Activated CD4-positive, alpha-beta memory T cell treated with anti-CD3 and anti-CD28 coated beads, Interleukin-2, amount 10 ng/mL, durations not matched to agents 7 days and 5 days (primary cell): ENCODE data around the gene DRD4. TPM values are rescaled to one million over a fixed set of nuclear protein-coding genes. Genes with fewer than 3 reads are reported as not detected.

Source experiments
- CTCF ChIA-PET: fragments of 350-600 bp; sonication (Branson Sonifier 250); formaldehyde crosslinking; loops from one replicate; lab custom pipeline; 2021; ENCODE audit warnings: antibody characterized with exemption, inconsistent platforms; lab: Charles Lee
- POLR2A ChIA-PET: fragments of 350-600 bp; sonication (Branson Sonifier 250); formaldehyde crosslinking; loops from one replicate; lab custom pipeline; 2021; ENCODE audit warnings: antibody characterized with exemption; lab: Charles Lee
- DNase-seq: peaks from one replicate; pipeline ENCODE4 v3.0.0-alpha.2; 2020
- H3K27ac Mint-ChIP-seq: one replicate; pipeline ENCODE4 v1.8.0; 2021; ENCODE audit warnings: mild to moderate bottlenecking, mixed read lengths
- H3K27me3 Mint-ChIP-seq: one replicate; pipeline ENCODE4 v1.8.0; 2021; ENCODE audit warnings: mixed read lengths
- H3K36me3 Mint-ChIP-seq: one replicate; pipeline ENCODE4 v1.8.0; 2021; ENCODE audit warnings: low read depth, mixed read lengths
- H3K4me1 Mint-ChIP-seq: one replicate; pipeline ENCODE4 v1.8.0; 2021; ENCODE audit warnings: mixed read lengths
- H3K4me3 Mint-ChIP-seq: one replicate; pipeline ENCODE4 v1.8.0; 2021; ENCODE audit warnings: mild to moderate bottlenecking, mixed read lengths
- H3K9me3 Mint-ChIP-seq: one replicate; pipeline ENCODE4 v1.8.0; 2021; ENCODE audit warnings: mixed read lengths
- total RNA-seq, 2 experiments: library from RNA; stranded (reverse); gene quantifications; one replicate each; pipeline ENCODE4 v1.2.3, GENCODE V29; 2021

Gene DRD4
- under 1 TPM; 0.18 to 0.20 TPM for total RNA-seq

DNA sequence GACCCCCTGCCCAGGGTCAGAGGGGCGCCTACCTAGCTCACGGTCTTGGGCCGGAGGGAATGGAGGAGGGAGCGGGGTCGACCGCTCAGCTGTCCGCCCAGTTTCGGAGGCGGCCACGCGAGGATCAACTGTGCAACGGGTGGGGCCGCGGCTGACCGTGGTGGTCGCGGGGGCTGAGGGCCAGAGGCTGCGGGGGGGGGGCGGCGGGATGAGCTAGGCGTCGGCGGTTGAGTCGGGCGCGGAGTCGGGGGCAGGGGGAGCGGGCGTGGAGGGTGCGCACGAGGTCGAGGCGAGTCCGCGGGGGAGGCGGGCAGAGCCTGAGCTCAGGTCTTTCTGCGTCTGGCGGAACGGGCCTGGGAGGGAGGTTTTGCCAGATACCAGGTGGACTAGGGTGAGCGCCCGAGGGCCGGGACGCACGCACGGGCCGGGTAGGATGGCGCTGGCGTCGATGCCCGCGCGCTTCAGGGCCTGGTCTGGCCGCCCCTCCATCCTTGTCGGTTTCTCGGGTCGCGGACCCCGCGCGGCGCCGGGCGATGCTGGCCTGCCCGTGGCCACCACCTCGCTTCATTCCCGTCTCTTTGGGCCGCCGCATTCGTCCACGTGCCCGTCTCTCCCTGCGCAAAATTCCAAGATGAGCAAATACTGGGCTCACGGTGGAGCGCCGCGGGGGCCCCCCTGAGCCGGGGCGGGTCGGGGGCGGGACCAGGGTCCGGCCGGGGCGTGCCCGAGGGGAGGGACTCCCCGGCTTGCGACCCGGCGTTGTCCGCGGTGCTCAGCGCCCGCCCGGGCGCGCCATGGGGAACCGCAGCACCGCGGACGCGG lies at the start of gene DRD4:
Gene DRD4, plus strand, starts transcription at position 759 of the 822 bp plus-strand sequence. Its CDS starts 36 bp downstream, at position 795.
- DNase-seq: no peak
- H3K4me1 Mint-ChIP-seq: peaks cover 2% of the 10 kb centered on the region
- no peaks in the 10 kb centered on the region for H3K9me3 Mint-ChIP-seq
- H3K27ac Mint-ChIP-seq: peak within 1 kb of the TSS; percentile 31
- CTCF ChIA-PET: no interaction called here
- peaks cover under 1% of the 10 kb centered on the region for H3K36me3 Mint-ChIP-seq
- H3K4me3 Mint-ChIP-seq: no peak within 1 kb of the TSS
- POLR2A ChIA-PET: no interaction called here
- peaks cover 29% of the 10 kb centered on the region for H3K27me3 Mint-ChIP-seq

DNA sequence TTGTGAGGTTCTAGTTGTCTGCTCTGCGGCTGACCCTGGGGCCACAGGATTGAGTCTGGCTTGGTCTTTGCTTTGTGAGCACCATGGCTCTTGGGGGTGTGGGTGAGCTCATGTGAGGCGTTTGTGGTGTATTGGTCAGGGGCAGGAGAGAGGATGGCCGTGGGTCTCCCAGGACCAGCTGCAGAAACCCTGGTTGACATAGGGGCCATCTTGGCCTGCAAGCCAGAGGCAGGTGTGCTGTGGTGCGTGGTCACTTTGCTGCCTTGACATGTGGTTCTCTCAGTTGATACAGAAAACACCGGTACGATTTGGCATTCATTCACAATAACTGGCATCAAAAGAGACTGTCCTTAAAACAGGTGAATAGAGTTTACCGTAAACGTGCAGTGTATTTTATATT lies 49.5 kb upstream of the DRD4 start:
- Mint-ChIP-seq H3K4me3 (peak overlapping the region; percentile 65), H3K27ac (peak overlapping the region; percentile 99), H3K4me1 (peaks cover 31% of the 10 kb centered on the region), H3K9me3 (no peaks in the 10 kb centered on the region), H3K36me3 (peaks cover 62% of the 10 kb centered on the region), H3K27me3 (no peaks in the 10 kb centered on the region)
- DNase-seq: no peak
- ChIA-PET POLR2A (interaction anchor here (0.9 to 2.4 kb wide), 12 partner anchors 9 to 319 kb away, joined by 3 to 9 read pairs (median 6); partner anchors contain the start of genes DEAF1, IRF7, PHRF1 and TMEM80), CTCF (interaction anchor here (0.6 to 1.5 kb wide), 4 partner anchors 12 to 138 kb away, joined by 3 to 7 read pairs (median 4); no protein-coding TSS in a partner anchor)

- Mint-ChIP-seq H3K4me3 (peak overlapping the region; percentile 65), H3K27ac (peak overlapping the region; percentile 99), H3K27me3 (no peaks in the 10 kb centered on the region), H3K9me3 (no peaks in the 10 kb centered on the region), H3K36me3 (peaks cover 62% of the 10 kb centered on the region), H3K4me1 (peaks cover 31% of the 10 kb centered on the region)
- CTCF ChIA-PET: interaction anchor here (0.6 to 1.5 kb wide), 4 partner anchors 12 to 138 kb away, joined by 3 to 7 read pairs (median 4); no protein-coding TSS in a partner anchor
- POLR2A ChIA-PET: interaction anchor here (0.9 to 2.4 kb wide), 12 partner anchors 10 to 319 kb away, joined by 3 to 9 read pairs (median 6); partner anchors contain the start of genes DEAF1, IRF7, PHRF1 and TMEM80
- DNase-seq: peak; percentile 73
Observed at GRCh38 chr11:587978-588380, 49.1 kb upstream of the DRD4 start.

DNA sequence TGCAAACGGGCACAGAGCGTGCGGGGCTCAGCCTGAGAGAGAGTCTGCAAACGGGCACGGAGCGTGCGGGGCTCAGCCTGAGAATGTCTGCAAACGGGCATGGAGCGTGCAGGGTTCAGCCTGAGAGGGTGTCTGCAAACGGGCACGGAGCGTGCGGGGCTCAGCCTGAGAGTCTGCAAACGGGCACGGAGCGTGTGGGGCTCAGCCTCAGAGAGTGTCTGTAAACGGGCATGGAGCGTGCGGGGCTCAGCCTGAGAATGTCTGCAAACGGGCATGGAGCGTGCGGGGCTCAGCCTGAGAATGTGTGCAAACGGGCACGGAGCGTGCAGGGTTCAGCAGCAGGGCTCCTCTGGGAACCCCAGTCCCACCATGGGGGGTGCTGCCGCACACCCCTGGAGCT lies 47.3 kb upstream of the DRD4 start:
- Mint-ChIP-seq H3K27ac (peak overlapping the region; percentile 99), H3K4me3 (no peak overlapping the region), H3K4me1 (peaks cover 34% of the 10 kb centered on the region), H3K27me3 (no peaks in the 10 kb centered on the region), H3K9me3 (no peaks in the 10 kb centered on the region), H3K36me3 (peaks cover 69% of the 10 kb centered on the region)
- CTCF ChIA-PET: no interaction called here
- POLR2A ChIA-PET: interaction anchor here (1.2 to 1.5 kb wide), 2 partner anchors 25 to 136 kb away, joined by 3 to 4 read pairs; no protein-coding TSS in a partner anchor
- DNase-seq: no peak

DNA sequence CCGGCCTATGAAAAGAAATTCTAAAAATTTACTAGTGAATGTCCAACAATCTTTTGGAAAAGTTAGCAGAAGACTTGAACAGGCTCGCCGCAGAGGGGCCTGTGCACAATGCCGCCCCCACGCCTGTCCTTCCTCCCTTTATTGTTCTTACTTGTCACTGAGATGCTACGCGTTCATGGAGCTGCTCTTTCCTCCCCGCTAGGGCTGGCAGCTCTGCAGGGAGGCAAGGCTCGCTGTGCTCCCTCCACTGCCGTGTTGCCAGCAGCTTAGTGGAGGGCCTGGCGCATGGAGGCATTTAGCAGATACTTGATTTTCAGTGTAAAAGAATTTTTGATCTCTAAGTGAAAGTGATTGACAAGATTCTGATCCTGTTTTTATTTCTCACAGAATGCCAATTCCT lies 46.1 kb upstream of the DRD4 start:
- Mint-ChIP-seq H3K4me1 (peaks cover 42% of the 10 kb centered on the region), H3K27me3 (no peaks in the 10 kb centered on the region), H3K27ac (peak overlapping the region; percentile 16), H3K9me3 (no peaks in the 10 kb centered on the region), H3K4me3 (no peak overlapping the region), H3K36me3 (peaks cover 72% of the 10 kb centered on the region)
- no peak for DNase-seq
- CTCF ChIA-PET: interaction anchor here (0.7 kb wide), 2 partner anchors 7 to 15 kb away, joined by 3 to 4 read pairs; partner anchors contain the start of gene PHRF1
- POLR2A ChIA-PET: interaction anchor here (0.8 kb wide), 1 partner anchor 13 kb away, joined by 3 read pairs; no protein-coding TSS in a partner anchor

DNA sequence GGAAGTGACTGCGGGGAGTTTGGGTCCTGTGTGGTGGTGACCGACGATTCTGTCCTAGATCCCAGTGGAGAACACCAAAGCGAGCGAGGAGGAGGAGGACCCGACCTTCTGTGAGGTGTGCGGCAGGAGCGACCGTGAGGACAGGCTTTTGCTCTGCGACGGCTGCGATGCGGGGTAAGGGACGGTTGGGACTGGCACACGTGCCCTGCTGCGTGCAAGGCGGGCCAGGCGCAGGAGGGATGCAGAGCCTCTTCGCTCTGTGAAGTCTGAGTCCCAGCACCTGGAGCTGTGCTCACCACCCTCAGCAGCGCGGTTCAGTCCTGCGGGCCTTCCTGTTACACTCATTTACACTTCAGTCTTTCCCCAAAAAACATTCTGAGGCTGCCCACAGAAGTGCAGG lies 44.6 kb upstream of the DRD4 start:
- no peak overlapping the region for H3K27ac Mint-ChIP-seq
- H3K4me3 Mint-ChIP-seq: no peak overlapping the region
- no peak for DNase-seq
- peaks cover 76% of the 10 kb centered on the region for H3K36me3 Mint-ChIP-seq
- H3K9me3 Mint-ChIP-seq: no peaks in the 10 kb centered on the region
- peaks cover 41% of the 10 kb centered on the region for H3K4me1 Mint-ChIP-seq
- POLR2A ChIA-PET: no interaction called here
- no peaks in the 10 kb centered on the region for H3K27me3 Mint-ChIP-seq
- CTCF ChIA-PET: no interaction called here

DNA sequence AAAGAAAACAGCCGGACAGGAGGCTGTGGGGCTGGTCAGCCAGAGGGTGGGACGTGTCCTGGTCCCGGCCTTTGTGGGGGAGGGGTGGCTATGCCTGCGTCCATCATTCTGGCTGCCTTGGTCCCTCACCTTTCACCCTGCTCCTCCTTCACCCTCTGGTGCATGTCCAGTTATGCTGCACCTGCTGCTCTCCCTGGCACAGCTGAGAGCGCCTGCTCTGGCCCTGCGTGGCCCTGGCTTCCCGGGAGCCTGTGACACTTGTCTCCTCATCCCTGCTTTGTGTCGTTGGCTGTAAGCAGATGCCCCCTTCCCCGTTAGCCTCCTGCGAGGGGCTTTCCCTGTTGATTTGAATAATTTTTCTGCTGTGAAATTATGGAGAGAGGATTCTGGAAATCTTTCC lies 44.2 kb upstream of the DRD4 start:
- no peaks in the 10 kb centered on the region for H3K27me3 Mint-ChIP-seq
- no peaks in the 10 kb centered on the region for H3K9me3 Mint-ChIP-seq
- no peak overlapping the region for H3K27ac Mint-ChIP-seq
- H3K4me3 Mint-ChIP-seq: no peak overlapping the region
- H3K4me1 Mint-ChIP-seq: peaks cover 37% of the 10 kb centered on the region
- peaks cover 72% of the 10 kb centered on the region for H3K36me3 Mint-ChIP-seq
- no peak for DNase-seq
- ChIA-PET POLR2A (no interaction called here), CTCF (no interaction called here)

- Mint-ChIP-seq H3K27me3 (no peaks in the 10 kb centered on the region), H3K27ac (no peak overlapping the region), H3K9me3 (no peaks in the 10 kb centered on the region), H3K36me3 (peaks cover 70% of the 10 kb centered on the region), H3K4me3 (no peak overlapping the region), H3K4me1 (peaks cover 32% of the 10 kb centered on the region)
- CTCF ChIA-PET: no interaction called here
- POLR2A ChIA-PET: no interaction called here
- DNase-seq: no peak
Observed at GRCh38 chr11:593347-593746, 43.7 kb upstream of the DRD4 start.

- Mint-ChIP-seq H3K27ac (no peak overlapping the region), H3K4me3 (no peak overlapping the region), H3K4me1 (peaks cover 25% of the 10 kb centered on the region), H3K9me3 (no peaks in the 10 kb centered on the region), H3K27me3 (no peaks in the 10 kb centered on the region), H3K36me3 (peaks cover 59% of the 10 kb centered on the region)
- CTCF ChIA-PET: interaction anchor here (1.3 kb wide), 1 partner anchor 41 kb away, joined by 3 read pairs; no protein-coding TSS in a partner anchor
- POLR2A ChIA-PET: no interaction called here
- no peak for DNase-seq
Observed at GRCh38 chr11:595400-595799, 41.7 kb upstream of the DRD4 start.

DNA sequence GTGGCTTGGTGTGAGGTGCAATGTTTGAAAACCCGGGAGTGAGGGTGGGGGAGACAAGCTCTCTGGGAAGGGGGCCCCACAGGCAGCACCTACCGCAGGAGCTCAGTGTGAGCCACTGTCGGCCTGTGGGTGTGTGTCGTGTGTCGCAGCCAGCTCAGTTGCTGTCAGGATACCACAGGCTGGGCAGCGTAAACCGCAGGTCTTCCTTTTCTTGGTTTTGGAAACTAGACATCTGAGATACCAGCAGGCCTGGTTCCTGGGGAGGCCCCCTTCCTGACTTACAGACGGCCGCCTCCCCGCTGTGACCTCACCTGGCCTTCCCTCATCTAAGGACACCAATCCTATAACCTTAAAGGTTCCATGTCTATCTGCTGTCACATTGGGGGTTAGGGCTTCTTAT lies 40.7 kb upstream of the DRD4 start:
- no peak overlapping the region for H3K4me3 Mint-ChIP-seq
- DNase-seq: peak; percentile 59

GRCh38 chr11:597166-597725 lies 39.8 kb upstream of the DRD4 start:
- peaks cover 57% of the 10 kb centered on the region for H3K36me3 Mint-ChIP-seq
- H3K27me3 Mint-ChIP-seq: no peaks in the 10 kb centered on the region
- ChIA-PET CTCF (no interaction called here), POLR2A (no interaction called here)
- no peak overlapping the region for H3K4me3 Mint-ChIP-seq
- no peak for DNase-seq
- no peak overlapping the region for H3K27ac Mint-ChIP-seq
- no peaks in the 10 kb centered on the region for H3K9me3 Mint-ChIP-seq
- peaks cover 25% of the 10 kb centered on the region for H3K4me1 Mint-ChIP-seq

More for the DNA sequence above, 40.7 kb upstream of the DRD4 start:
- ChIA-PET POLR2A (no interaction called here), CTCF (interaction anchor here (1.3 kb wide), 1 partner anchor 42 kb away, joined by 3 read pairs; no protein-coding TSS in a partner anchor)
- Mint-ChIP-seq H3K27ac (peak overlapping the region; percentile 61), H3K9me3 (no peaks in the 10 kb centered on the region), H3K36me3 (peaks cover 53% of the 10 kb centered on the region), H3K27me3 (no peaks in the 10 kb centered on the region), H3K4me1 (peaks cover 25% of the 10 kb centered on the region)

DNA sequence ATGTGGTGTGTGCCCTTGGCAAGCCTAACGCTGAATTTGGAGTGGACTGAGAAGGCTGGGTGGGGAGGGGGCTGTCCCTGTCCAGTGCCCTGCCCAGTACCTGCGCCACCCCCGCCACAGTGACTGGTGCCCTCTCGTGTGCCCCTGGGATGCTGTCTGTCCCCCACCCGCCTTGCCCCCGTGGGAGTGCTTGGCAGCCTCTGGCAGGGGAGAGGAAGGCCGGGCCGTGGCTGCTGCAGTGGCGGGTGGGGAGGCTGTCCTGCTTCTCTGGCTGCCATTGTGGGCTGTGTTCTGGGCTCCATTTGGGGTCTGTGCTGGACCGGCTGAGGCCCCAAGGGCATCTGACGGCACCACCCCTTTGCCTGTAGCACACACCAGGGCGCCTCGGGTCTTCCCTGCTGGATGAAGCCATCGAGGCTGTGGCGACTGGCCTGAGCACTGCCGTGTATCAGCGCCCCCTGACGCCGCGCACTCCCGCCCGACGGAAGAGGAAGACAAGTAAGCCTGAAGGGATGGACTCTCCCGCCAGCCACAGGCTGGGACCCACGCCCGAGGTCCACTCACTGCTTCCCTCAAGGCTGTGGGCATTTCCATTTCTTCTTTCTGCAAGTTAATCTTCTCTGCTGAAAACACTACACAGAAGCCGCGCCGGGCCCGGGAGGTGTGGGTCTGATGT lies 38.9 kb upstream of the DRD4 start:
- Mint-ChIP-seq H3K36me3 (peaks cover 54% of the 10 kb centered on the region), H3K27me3 (no peaks in the 10 kb centered on the region), H3K4me3 (no peak overlapping the region), H3K9me3 (no peaks in the 10 kb centered on the region), H3K4me1 (peaks cover 25% of the 10 kb centered on the region), H3K27ac (peak overlapping the region; percentile 7)
- no peak for DNase-seq
- CTCF ChIA-PET: no interaction called here
- POLR2A ChIA-PET: no interaction called here
